Measurements from ENCODE around the gene EML6. TPM values are rescaled to one million over a fixed set of nuclear protein-coding genes. Genes with fewer than 3 reads are reported as not detected.

The EML6 gene
- total RNA-seq (10 to 100 TPM; 12.1 to 17.3 TPM), polyA plus RNA-seq (ENCODE audit: insufficient read depth, low read depth, low replicate concordance) (7.6 TPM)
- long read RNA-seq, donor 1 = 0 reads
- long read RNA-seq, donor 2 = 0 reads

DNA sequence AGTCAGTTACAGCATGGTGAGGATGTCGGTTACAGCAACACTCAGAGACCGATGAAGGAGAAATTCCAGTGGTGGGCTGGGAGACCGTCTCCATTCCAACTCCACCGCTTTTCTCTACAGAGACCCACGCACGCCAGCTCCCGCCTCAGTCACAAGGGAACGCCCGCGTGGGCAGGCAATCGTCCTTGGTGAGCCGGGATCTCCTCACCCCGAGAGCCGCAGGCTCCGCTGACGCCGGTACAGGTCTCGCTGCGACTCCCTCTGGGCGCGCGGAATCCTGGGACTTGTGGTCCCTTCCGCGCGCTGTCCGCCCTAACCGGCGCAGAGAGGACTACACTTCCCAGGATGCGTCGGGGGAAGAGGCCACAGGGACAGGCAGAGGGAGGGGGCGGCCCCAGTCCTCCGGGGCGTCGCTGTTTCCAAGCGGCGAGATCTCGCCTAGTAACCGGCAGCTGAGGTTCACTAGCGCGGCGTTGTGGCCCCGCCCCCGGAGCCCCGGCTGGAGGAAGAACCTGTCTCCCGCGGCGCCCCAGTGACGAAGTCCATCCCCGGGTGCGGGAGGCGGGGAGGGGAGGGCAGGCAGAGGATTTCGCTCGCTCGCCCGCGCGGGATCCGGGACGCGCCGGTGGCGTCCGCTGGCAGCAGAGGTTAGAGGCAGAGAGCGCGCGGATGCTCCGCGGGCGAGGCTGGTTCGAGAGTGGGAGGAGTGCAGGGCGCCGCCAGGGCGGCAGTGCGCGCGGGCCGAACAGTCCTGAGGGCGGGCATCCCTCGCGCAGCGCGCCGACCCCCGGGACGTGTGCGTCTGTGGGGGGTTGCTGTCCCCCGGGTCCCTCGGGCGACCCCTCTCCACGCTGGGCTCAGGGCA, at the start of gene EML6:
Gene EML6, plus strand, starts transcription at position 532 of the 865 bp plus-strand sequence. CDS start 1,400 bp downstream, outside the sequence.
- Histone ChIP-seq H3K9me3 (no peaks in the 10 kb centered on the region), H3K27ac (peak within 1 kb of the TSS; percentile 18 to 84), H3K36me3 (ENCODE audit: low read depth, missing control alignments) (no peaks in the 10 kb centered on the region), H3K4me3 (peak within 1 kb of the TSS; percentile 70 to 85), H3K27me3 (no peaks in the 10 kb centered on the region), H3K4me1 (no peaks in the 10 kb centered on the region)
- peak; percentile 99 for DNase-seq
- TF ChIP-seq POLR2A (IDR thresholded peaks at IDR 0.05) (no peak), CTCF (IDR thresholded peaks at IDR 0.05) (peak in 1 of 3 experiments; percentile 2)
- intact Hi-C loops (cut with DNase I; ENCODE audit: low total_unique reads) = no loop called here
- WGBS, 2 donors = 0 to 1% methylated on average over 23 to 77 of the region's 90 CpGs

DNA sequence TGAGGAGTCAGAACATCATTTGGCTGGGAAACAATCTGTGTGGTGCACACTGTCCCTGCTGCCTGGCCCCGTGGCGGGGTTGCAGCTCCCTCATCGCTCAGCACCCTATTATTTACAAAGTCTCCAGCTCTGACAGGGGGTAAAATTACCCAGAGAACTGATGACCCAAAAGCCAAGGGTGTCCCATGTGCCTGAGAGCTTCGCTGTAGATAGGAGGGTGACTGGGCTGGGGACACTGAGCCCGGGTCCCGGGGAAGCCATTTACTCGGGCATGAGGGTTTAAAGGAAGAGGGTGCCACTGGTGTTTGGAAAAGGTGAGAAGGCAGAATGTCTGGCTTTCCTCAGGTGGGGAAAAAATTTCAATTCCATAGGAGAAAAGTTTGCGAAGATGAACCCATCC, 48.2 kb upstream of the EML6 start:
- no peak for DNase-seq
- no peaks in the 10 kb centered on the region for H3K36me3 ChIP-seq (ENCODE audit: low read depth, missing control alignments)
- no peak for TF ChIP-seq POLR2A (IDR thresholded peaks at IDR 0.05)
- TF ChIP-seq CTCF (IDR thresholded peaks at IDR 0.05) = no peak
- H3K27me3 ChIP-seq = no peaks in the 10 kb centered on the region
- WGBS, 2 donors = 65% methylated on average over 8 of the region's 8 CpGs
- no peak overlapping the region for H3K4me3 ChIP-seq
- H3K9me3 ChIP-seq = no peaks in the 10 kb centered on the region
- H3K4me1 ChIP-seq = peaks cover 25% of the 10 kb centered on the region
- intact Hi-C loops (cut with DNase I; ENCODE audit: low total_unique reads) = no loop called here
- peak overlapping the region in 1 of 2 donors; percentile 96 for H3K27ac ChIP-seq

DNA sequence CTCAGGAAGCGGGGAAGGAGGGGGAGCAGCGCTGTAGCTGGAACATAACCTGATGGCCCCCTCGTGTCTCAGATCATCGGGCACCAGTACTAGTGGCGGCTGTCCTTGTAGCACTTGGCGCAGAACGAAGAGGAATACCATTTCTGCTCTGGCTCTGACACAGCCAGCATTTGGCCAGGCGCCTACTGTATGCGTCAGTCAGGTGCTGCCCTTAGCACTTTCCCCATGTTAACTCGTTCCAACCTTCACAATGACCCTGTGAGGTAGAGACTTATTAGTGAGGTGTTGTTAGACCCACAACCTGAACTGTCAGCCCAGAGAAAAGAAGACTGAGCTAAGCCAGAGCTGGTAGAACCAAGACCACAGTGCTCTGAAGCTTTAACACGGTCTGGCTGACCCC, 47.7 kb upstream of the EML6 start:
- Histone ChIP-seq H3K9me3 (no peaks in the 10 kb centered on the region), H3K27ac (no peak overlapping the region), H3K36me3 (ENCODE audit: low read depth, missing control alignments) (no peaks in the 10 kb centered on the region), H3K4me1 (peaks cover 25% of the 10 kb centered on the region), H3K4me3 (no peak overlapping the region), H3K27me3 (no peaks in the 10 kb centered on the region)
- DNase-seq = no peak
- 62 to 71% methylated on average over 11 of the region's 11 CpGs for WGBS, 2 donors
- TF ChIP-seq CTCF (IDR thresholded peaks at IDR 0.05) (no peak), POLR2A (IDR thresholded peaks at IDR 0.05) (no peak)
- intact Hi-C loops (cut with DNase I; ENCODE audit: low total_unique reads) = no loop called here

GRCh38 chr2:54676656-54677055, 46.8 kb upstream of the EML6 start:
- H3K4me3 ChIP-seq = no peak overlapping the region
- H3K27me3 ChIP-seq = no peaks in the 10 kb centered on the region
- peaks cover 25% of the 10 kb centered on the region for H3K4me1 ChIP-seq
- H3K9me3 ChIP-seq = no peaks in the 10 kb centered on the region
- TF ChIP-seq CTCF (IDR thresholded peaks at IDR 0.05) = no peak
- no peak for TF ChIP-seq POLR2A (IDR thresholded peaks at IDR 0.05)
- intact Hi-C loops (cut with DNase I; ENCODE audit: low total_unique reads) = no loop called here
- WGBS, 2 donors = 85 to 93% methylated on average over 2 of the region's 2 CpGs
- H3K27ac ChIP-seq = no peak overlapping the region
- no peak for DNase-seq
- no peaks in the 10 kb centered on the region for H3K36me3 ChIP-seq (ENCODE audit: low read depth, missing control alignments)
